Liver (tissue), 9 donors: ENCODE measurements around the gene CARMIL1. TPM values are rescaled to one million over a fixed set of nuclear protein-coding genes. Genes with fewer than 3 reads are reported as not detected.

Experiments used
- DNase-seq: peaks from one replicate; pipeline ENCODE4 v3.0.0-alpha.2; 2017; ENCODE audit warnings: low spot score
- H3K27ac ChIP-seq, 2 donors: one replicate each; pipeline ENCODE4 v1.7.0; 2013; ENCODE audit warnings: inconsistent platforms in 2 of 2, low read length in 2 of 2, control low read depth in 1 of 2, low read depth in 1 of 2, mild to moderate bottlenecking in 1 of 2
- H3K27me3 ChIP-seq, 4 donors: one replicate each; pipeline versions ENCODE4 v1.6.1 to v1.7.0; 2013; ENCODE audit warnings: low read length in 3 of 4, inconsistent platforms in 1 of 4, mild to moderate bottlenecking in 1 of 4, moderate library complexity in 1 of 4; ENCODE audit not compliant: control insufficient read depth in 4 of 4, insufficient read depth in 4 of 4
- H3K36me3 ChIP-seq, 4 donors: one replicate each; pipeline versions ENCODE4 v1.6.1 to v1.7.0; 2013; ENCODE audit warnings: low read length in 3 of 4, mild to moderate bottlenecking in 3 of 4, low read depth in 1 of 4, moderate library complexity in 1 of 4; ENCODE audit not compliant: control insufficient read depth in 4 of 4, insufficient read depth in 3 of 4
- H3K4me1 ChIP-seq, 4 donors: one replicate each; pipeline versions ENCODE4 v1.6.1 to v1.7.0; 2013; ENCODE audit warnings: low read length in 3 of 4, mild to moderate bottlenecking in 3 of 4, moderate library complexity in 1 of 4; ENCODE audit not compliant: control insufficient read depth in 4 of 4, insufficient read depth in 4 of 4
- H3K4me3 ChIP-seq, 3 donors: one replicate each; pipeline versions ENCODE4 v1.6.1 to v1.7.0; 2013; ENCODE audit warnings: low read length in 3 of 3, control low read depth in 1 of 3, low read depth in 1 of 3, mild to moderate bottlenecking in 1 of 3
- H3K9ac ChIP-seq, 2 donors: one replicate each; pipeline ENCODE4 v1.7.0; 2013; ENCODE audit warnings: low read length in 2 of 2, mild to moderate bottlenecking in 2 of 2, moderate library complexity in 2 of 2, control low read depth in 1 of 2, low read depth in 1 of 2
- H3K9me3 ChIP-seq, 4 donors: one replicate each; pipeline versions ENCODE4 v1.6.1 to v1.7.0; 2013; ENCODE audit warnings: low read length in 3 of 4; ENCODE audit not compliant: control insufficient read depth in 4 of 4
- ATF3 ChIP-seq: IDR thresholded peaks from 2 replicates; pipeline ENCODE4 v1.6.1; 2016; ENCODE audit warnings: antibody characterized with exemption
- EGR1 ChIP-seq, 2 donors: IDR thresholded peaks; 2 replicates each; pipeline ENCODE4 v1.6.1; 2016 to 2018; ENCODE audit warnings: antibody characterized with exemption in 2 of 2, low read depth in 2 of 2
- FOXA1 ChIP-seq: IDR thresholded peaks from 2 replicates; pipeline ENCODE4 v1.6.1; 2016; ENCODE audit warnings: antibody characterized with exemption
- FOXA2 ChIP-seq: IDR thresholded peaks from 2 replicates; pipeline ENCODE4 v1.6.1; 2016; ENCODE audit warnings: antibody characterized with exemption
- GABPA ChIP-seq, 2 donors: IDR thresholded peaks in 1 of 2; conservative IDR thresholded peaks in 1 of 2; 2 replicates each; pipeline ENCODE4 v1.6.1; 2016; ENCODE audit warnings: antibody characterized with exemption in 2 of 2, mild to moderate bottlenecking in 1 of 2, moderate library complexity in 1 of 2
- HNF4A ChIP-seq, 2 donors: conservative IDR thresholded peaks; 2 replicates each; pipeline ENCODE4 v1.6.1; 2016; ENCODE audit warnings: antibody characterized with exemption in 2 of 2, mild to moderate bottlenecking in 2 of 2
- MAX ChIP-seq: IDR thresholded peaks from 2 replicates; pipeline ENCODE4 v1.6.1; 2016; ENCODE audit warnings: antibody characterized with exemption
- NR2F2 ChIP-seq: IDR thresholded peaks from 2 replicates; pipeline ENCODE4 v1.6.1; 2016; ENCODE audit warnings: antibody characterized with exemption
- RAD21 ChIP-seq, 2 donors: IDR thresholded peaks; 2 replicates each; pipeline ENCODE4 v1.6.1; 2016; ENCODE audit warnings: antibody characterized with exemption in 2 of 2, mild to moderate bottlenecking in 2 of 2
- REST ChIP-seq: IDR thresholded peaks from 2 replicates; pipeline ENCODE4 v1.6.1; 2016; ENCODE audit warnings: antibody characterized with exemption, mild to moderate bottlenecking
- RXRA ChIP-seq, 2 donors: IDR thresholded peaks; 2 replicates each; pipeline ENCODE4 v1.6.1; 2017 to 2018; ENCODE audit warnings: antibody characterized with exemption in 2 of 2, mild to moderate bottlenecking in 1 of 2
- TAF1 ChIP-seq: conservative IDR thresholded peaks from 2 replicates; pipeline ENCODE4 v1.6.1; 2016; ENCODE audit warnings: antibody characterized with exemption, mild to moderate bottlenecking
- YY1 ChIP-seq: IDR thresholded peaks from 2 replicates; pipeline ENCODE4 v1.6.1; 2016; ENCODE audit warnings: antibody characterized with exemption, mild to moderate bottlenecking
- ZBTB33 ChIP-seq: IDR thresholded peaks from 2 replicates; pipeline ENCODE4 v1.6.1; 2016; ENCODE audit warnings: antibody characterized with exemption
- WGBS: extraction: QIAGEN DNeasy Blood & Tissue Kit; methylation state at CpG from one replicate; pipeline ENCODE4 v1.1.7; 2013; 5-methylcytosine and 5-hydroxymethylcytosine counted together
- polyA plus RNA-seq, 2 donors: library from polyadenylated mRNA; stranded (reverse) in 1 of 2; unstranded in 1 of 2; fragments of 200-250 nt in 1 of 2; fragments of >200 nt in 1 of 2; fragmentation: Nextera tagmentation in 1 of 2; extraction: Ambion mirVana in 1 of 2; gene quantifications; one replicate each; pipeline versions ENCODE4 v1.2.1 to v1.2.3, GENCODE V29; 2013 to 2015
- total RNA-seq, 2 donors: library from RNA; depleted of rRNA; stranded (reverse); fragments of >200 nt; gene quantifications; one replicate each; pipeline ENCODE4 v1.2.3, GENCODE V29; 2014
- donor health status: healthy.
- donor health status: healthy.
- donor health status: healthy.
- donor health status: healthy.
- donor health status: healthy.

CARMIL1 gene
- total and polyA plus RNA-seq, 4 donors = 1.4 to 9.5 (median 3.5) TPM

- H3K9ac ChIP-seq = no peak overlapping the region
- TF ChIP-seq TAF1 (no peak), FOXA2 (no peak), YY1 (no peak), REST (no peak), MAX (no peak), NR2F2 (no peak), FOXA1 (no peak), ZBTB33 (no peak), GABPA (IDR thresholded peaks at IDR 0.05 in 1 of 2, conservative IDR thresholded peaks at IDR 0.05 in 1 of 2) (no peak), RXRA (IDR thresholded peaks at IDR 0.05) (no peak), ATF3 (no peak)
- H3K27me3 ChIP-seq = no peaks in the 10 kb centered on the region
- H3K36me3 ChIP-seq = no peaks in the 10 kb centered on the region
- no peak overlapping the region for H3K4me3 ChIP-seq
- H3K4me1 ChIP-seq = peaks cover 0 to 4% (median 0%) of the 10 kb centered on the region in 4 donors
- no peak overlapping the region for H3K27ac ChIP-seq
- no peaks in the 10 kb centered on the region for H3K9me3 ChIP-seq
- 90% methylated on average over 3 of the region's 3 CpGs for WGBS
- no peak for DNase-seq
Observed at GRCh38 chr6:25407431-25407830, 128.3 kb downstream of the CARMIL1 start.

GRCh38 chr6:25410102-25410501, 130.9 kb downstream of the CARMIL1 start:
- TF ChIP-seq ZBTB33 (no peak), ATF3 (no peak), RAD21 (IDR thresholded peaks at IDR 0.05) (no peak), FOXA2 (no peak), GABPA (IDR thresholded peaks at IDR 0.05 in 1 of 2, conservative IDR thresholded peaks at IDR 0.05 in 1 of 2) (no peak), TAF1 (no peak), RXRA (IDR thresholded peaks at IDR 0.05) (no peak), NR2F2 (no peak), HNF4A (conservative IDR thresholded peaks at IDR 0.05) (no peak), EGR1 (IDR thresholded peaks at IDR 0.05; ENCODE audit: low read depth in 2 of 2) (no peak)
- no peak for DNase-seq
- H3K9ac ChIP-seq = no peak overlapping the region
- no peaks in the 10 kb centered on the region for H3K36me3 ChIP-seq
- H3K9me3 ChIP-seq = no peaks in the 10 kb centered on the region
- peaks cover 0 to 2% (median 0%) of the 10 kb centered on the region in 4 donors for H3K4me1 ChIP-seq
- H3K4me3 ChIP-seq = no peak overlapping the region
- no peak overlapping the region for H3K27ac ChIP-seq
- no peaks in the 10 kb centered on the region for H3K27me3 ChIP-seq
- WGBS = 89% methylated on average over 1 of the region's 1 CpG
